ENCODE results near the gene MAP6.

MAP6 gene

DNA sequence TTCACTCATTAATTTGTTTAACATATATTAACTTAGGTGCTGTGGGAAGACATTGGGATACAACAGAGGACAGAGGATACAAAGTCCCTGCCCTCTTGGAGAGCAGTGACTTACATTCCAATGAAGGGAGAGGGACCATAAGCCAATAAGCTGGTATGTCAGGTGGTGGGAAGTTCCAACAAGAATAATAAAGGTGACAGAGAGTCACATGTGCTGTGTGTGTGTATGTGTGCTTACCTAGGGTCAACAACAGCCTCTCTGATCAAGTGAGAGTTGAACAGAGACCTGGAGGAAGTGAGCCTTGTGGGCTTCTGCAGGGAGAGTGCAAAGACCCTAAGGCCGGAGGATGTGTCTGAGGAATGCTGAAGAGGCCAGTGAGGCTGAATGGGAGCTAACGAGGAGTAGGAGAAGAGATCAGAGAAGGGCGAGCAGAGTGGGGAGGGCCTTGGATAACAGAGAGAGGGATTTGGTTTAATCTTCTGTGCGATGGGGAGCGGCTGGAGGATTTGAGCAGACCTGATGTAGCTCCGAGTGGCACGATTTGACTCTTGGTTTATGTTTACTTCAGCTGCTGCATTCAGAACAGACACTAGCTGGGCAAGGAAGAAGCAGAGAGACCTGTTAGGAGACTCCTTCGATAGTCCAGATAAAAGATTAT, 35.3 kb downstream of the MAP6 start:
- FAIRE-seq (no peak), DNase-seq (ENCODE audit: insufficient read length, low spot score) (no peak)

DNA sequence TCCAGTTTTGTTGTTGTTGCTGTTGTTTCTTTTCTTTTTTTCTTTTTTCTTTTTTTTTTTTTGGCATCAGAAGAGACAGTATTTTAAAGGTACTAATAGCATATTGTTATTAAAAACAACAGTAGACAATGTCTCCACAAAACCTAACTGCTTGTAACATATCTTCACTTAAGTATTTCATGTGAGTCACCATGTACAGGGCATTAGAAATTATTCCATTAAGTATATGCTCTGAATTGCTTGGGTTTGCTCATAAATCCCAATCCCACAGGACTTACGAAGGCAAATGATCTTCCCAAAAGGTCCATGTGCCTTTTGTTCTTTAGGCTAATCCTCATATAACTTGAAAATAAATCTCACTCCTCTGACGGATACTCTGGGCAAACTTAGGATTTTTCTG, 35.9 kb downstream of the MAP6 start:
- DNase-seq (ENCODE audit: insufficient read length, low spot score) (no peak), FAIRE-seq (no peak)

DNA sequence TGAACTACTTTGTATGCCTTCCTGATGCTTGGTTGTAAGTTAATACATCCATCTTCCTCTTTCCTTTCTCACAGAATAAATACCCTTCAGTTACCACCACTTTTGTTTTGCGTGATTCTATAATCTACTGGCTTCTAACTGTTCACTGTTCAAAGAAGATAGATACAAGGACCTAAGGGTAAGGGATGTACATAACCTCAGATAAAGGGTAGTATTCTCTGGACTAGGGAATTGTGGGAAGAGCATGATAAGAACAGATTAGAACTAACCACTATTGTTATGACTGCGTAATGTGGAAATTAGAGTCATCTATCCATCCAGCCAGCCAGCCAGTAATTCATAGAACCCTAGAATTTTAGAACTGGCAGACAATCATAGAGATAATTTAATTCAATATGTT, 36.4 kb downstream of the MAP6 start:
- no peak for DNase-seq (ENCODE audit: insufficient read length, low spot score)
- no peak for FAIRE-seq

DNA sequence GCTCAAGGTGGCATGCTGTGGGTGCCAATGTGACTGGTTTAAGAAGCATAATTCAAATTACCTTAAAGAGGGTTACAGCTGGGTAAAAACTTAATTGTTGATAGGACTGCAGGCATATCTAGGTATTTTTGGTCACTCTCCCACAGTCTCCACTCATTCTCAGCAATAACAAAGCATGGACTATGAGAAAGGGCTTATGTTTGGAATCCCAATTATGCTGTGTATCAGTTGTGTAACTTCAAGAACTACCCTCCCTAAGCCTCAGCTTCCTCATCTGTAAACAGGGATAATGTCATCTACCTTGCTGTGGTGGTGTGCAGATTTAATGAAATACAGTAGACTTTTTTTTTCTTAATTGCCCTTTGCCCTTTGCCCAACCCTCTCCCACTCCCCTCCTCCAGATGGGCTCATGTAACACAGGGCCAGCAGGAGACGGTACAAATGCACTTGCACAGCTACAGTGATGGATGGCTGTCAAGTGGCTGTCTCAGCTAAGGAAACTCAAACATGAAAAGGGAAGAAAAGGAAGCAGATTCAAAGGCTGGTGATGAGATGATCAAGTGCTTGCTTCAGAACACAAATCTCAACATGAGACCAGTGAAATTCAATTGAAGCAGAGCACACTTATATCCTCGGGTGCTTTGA, 37.6 kb downstream of the MAP6 start:
- no peak for FAIRE-seq
- no peak for DNase-seq (ENCODE audit: insufficient read length, low spot score)

DNA sequence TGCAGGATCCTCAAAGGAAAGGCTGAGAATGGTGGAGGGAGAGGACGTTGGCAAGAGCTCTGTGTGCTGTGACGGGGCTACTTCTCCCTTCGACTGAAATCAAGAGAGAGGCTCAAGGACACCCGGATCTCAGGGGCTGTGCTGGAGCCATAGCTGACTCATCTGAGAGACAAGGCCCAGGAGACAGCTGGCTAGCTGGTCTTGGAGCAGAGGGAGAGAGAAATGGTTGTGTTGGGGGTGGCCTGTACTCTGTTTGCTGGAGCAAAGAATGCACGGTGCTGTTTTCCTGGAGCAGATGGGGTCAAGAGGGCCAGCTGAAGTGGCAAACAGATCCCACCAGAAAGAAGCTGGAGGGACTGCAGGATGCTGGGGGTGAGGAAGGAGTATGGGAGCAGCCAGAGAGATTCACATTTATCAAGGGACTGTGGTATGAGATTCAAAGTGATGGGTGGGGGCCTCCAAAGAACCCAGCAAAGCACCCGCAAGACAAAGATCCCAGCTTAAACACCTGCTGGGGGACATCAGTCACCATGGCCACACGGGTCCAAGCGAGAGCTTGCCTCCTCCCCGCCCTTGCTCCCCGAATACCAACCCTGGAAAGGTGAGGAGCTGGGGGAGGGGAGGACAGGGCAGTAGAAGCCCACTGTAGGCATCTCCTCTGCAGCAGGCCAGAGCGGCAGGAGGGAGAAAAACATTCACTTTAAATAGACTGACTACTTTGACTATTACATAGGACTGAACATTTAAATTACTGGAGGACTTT, 40.8 kb downstream of the MAP6 start:
- FAIRE-seq, result no peak
- no peak for DNase-seq (ENCODE audit: insufficient read length, low spot score)

DNA sequence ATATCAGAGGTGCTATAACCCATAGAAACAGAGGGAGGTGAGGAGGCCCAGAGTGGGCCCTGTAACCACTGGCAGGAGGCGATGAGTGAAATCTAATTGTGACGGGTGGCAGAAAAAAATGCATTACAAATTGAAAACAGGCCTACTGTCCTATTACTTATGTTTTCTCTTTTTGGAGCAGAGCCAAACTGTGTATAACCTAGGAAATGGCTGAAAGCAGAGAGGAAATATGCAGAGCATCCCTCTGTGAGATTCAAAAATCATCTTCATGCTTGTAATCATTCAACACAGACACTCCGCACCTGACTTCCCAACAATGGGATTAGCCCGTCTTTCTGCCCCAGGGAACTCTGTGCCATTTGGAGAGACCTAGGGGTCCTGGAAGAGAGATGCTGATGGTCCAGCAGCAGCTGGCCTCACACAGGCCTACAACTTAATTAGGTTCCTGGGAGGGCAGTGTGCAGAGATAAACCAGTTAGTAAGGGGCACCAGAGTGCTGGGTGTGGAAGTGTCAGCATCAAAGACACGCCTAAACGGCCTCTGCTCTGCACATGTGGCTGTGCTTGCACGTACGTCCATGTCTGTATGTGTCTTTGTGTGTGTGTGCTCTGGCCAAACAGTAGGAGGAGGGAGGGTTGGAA, 41.8 kb downstream of the MAP6 start:
- DNase-seq (ENCODE audit: insufficient read length, low spot score) (no peak), FAIRE-seq (no peak)

DNA sequence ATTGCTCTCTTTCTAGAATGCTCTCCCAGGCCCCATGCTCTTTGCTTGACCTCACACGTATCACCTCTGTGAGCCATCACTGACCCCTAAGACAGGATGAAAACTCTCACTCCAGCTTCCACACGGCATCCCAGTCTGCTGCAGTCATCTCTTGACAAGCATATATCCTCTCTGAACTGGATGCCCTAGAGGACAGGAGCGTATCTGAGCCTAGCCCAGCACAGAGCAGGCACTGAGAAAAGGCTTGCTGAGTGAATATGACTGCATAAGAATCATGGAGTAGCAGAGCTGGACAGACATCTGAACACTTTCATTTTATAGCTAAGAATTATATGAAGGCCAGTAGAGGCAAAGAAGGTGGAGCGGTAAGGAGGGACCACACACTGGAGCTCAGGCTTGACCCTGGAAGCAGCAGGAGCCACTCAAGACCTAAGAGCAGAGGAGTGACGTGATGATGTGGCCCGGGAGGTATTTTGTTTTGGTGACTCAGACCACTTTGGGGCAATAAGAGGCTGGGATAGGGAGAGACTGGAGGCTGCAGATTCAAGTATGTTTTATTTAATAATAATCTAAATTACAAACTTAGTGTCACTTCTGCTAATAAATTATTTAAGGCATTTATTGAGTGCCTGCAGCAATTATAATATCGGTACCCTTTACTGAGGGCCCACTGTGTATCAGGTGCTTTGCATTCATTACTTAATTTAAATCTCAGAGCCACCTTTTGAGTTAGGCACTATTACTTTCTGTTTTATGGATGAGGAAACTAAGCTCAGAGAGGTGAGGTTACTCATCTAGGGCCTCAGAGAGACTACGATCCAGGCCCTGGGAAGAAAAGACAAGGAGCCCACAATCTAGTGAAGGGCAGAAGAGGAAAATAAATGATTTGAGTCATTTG, 42.6 kb downstream of the MAP6 start:
- DNase-seq (ENCODE audit: insufficient read length, low spot score) (no peak), FAIRE-seq (no peak)

DNA sequence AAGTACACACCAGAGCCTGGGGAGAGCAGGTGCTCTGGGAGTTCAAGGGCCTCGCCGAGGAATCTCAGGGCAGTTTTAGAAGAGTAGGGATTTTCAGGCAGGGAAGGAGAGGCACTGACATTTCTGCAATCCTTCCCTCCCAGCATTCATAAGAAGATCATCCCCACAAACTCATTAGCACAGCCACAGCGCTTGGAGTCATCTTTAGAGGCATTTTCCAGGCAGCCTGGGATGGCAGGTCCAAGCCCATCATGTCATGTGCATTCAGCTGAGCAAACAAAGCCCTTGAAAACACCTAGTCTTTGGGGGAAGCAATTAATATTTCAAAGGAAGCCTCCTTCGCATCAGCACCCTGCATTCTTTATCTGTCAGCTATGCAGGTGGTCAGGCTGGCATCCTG, 43.8 kb downstream of the MAP6 start:
- DNase-seq (ENCODE audit: insufficient read length, low spot score), result no peak
- FAIRE-seq, result no peak

DNA sequence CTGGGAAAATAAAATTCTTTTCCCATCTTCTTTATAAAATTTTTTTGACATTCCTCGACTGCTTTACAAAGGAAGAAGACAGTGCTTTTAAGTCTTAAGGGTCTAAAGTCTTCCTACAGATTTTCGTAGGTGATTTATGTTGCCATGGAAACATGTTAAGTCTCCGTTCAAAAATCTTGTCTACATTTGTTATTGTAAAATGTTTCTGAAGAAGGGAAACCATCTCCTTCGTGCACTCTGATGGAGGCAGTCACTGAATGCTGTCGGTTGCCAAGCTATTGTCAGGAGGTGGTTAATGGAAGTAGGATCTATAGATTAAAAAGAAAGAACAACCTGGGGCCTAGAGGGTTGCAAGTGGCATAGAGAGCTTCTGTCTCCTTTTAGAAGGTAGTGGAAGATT, 52.6 kb downstream of the MAP6 start:
- FAIRE-seq, result no peak
- no peak for DNase-seq (ENCODE audit: insufficient read length, low spot score)

DNA sequence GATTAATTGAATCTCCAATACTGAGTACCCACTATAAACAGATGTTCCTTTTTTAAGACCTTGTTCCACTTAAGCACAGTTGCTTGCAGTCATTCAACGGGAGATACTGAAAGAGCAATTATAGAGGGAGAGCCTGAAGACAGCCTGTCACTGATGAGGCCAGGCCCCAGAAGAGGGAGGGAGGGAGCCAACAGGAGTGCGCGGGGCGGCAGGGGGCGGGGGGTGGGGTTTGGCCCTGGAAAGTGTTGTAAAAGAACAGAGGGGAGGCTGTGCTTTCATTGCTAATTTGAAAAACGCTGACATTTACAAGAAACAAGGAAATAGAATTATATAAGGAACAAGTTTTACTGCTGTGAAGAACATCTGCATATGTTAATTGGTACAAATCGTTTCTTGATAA, 53.1 kb downstream of the MAP6 start:
- no peak for DNase-seq (ENCODE audit: insufficient read length, low spot score)
- FAIRE-seq, result no peak

DNA sequence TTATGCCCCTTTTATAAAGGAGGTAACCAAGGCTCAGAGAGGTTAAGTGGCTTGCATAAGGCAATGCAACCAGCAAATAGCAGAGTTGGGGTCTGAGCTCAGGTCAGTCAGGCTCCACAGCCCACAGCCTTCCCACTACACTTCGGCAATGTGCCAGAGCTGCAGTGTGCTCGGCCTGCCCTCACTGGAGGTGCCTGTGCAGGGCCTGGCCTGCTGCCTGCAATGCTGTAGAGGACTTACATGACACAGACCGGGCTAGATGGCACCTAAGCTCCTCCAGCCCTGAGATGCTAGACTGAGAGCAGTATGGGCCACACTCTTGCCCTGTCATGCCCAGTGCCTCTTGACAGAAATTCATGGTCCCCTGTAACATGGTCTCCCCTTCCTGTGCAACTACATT, 57.0 kb downstream of the MAP6 start:
- FAIRE-seq, result no peak

DNA sequence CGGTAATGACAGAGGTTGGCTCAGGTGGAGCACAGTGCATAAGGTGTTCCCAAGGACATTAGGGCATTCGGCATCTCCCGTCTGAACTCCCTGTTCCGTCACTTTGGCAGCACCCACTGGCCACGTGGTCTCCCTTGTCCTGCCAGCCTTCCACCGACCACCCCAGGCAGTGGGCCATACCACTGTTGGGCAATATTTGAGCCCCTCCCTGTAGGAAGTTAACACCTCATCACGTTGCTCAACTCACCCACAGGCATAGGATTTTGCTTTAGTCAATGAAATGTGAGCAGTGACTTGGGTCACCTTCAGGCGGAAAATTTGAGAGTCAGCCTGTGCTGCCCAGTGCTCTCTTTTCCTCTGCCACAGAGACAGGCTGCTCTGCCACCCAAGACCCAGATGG, 62.7 kb downstream of the MAP6 start:
- FAIRE-seq (no peak), DNase-seq (ENCODE audit: insufficient read length, low spot score) (no peak)

More for the DNA sequence above, 57.0 kb downstream of the MAP6 start:
- no peak for DNase-seq (ENCODE audit: insufficient read length, low spot score)

DNA sequence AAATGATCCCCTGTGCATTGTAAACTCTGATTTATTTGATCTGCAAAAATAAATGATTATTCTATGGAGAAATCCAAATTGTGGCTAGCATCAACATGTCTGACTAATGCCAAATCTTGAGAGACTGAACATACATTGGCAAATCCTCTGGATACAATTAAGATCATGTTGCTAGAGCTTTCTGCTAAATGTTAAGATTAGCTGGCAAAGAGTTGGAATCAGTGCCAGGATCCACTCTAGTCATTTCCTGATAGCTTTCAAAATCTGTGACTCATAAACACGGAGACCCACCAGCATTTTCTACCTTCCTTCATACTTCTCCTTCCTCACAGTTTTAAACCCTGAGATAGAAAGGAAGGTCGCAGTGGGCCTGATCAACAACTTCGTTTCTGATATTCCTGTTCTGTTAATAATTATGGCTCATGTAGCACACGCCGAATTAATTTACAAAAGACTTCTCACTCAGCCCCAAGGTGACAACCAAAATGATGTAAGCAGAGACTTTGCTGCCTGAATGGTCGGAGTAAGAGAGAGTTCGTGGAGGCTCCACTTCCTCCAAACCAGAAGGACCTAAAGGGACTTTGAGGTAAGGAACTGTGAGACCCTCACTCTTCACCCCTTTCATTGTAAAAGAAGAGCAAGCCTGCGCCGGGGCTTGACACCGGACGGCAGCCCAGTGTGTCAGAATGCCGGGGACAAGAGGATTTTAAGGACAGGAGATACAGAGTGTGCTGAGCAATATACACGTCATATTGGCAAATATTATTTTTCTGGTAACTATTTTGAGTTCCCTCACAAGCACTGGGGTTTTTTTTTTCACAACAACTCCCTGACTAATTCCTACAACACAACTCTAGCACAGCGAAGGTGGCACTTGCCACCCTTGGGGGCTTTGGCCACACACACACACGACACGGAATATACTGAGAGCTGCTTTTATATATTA, 64.8 kb downstream of the MAP6 start:
- no peak for DNase-seq (ENCODE audit: insufficient read length, low spot score)
- no peak for FAIRE-seq

DNA sequence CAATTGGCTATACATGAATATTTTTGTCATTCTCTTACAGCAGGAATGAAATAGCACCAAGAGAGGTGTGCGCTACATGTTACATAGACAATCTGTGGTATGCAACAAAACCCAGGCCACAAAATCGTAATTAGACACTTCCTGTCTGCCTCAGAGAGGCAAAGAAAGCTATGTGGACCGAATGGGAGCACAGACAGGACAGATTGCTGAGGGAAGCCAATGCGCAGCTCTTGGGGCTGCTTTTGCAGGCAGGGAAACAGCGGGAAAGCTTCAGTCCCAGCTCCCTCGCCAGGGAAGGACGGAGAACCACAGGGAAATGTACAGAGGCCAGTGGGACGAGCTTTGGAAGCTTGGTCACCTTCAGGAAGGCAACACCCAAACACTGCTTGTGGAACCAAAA, 65.9 kb downstream of the MAP6 start:
- FAIRE-seq, result no peak
- no peak for DNase-seq (ENCODE audit: insufficient read length, low spot score)

DNA sequence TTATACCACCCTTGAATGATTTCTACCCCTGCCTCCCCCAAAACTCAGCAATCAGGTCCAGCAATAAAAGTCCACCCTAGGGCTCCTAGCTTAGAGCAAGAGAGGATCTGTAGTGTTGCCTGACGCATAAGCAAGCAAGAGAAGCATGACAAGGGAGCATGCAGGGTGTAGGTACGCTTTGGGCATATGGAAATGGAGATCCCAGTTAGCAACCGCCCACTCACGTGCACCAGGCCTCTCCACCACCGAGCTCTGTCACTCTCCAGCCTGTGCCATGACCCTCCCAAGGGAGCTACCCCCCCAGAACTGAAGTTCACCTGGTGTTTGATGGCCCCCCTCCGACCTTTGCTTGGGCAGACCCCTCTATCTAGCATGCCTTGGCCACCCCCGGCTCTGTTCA, 67.3 kb downstream of the MAP6 start:
- DNase-seq (ENCODE audit: insufficient read length, low spot score) (no peak), FAIRE-seq (no peak)

DNA sequence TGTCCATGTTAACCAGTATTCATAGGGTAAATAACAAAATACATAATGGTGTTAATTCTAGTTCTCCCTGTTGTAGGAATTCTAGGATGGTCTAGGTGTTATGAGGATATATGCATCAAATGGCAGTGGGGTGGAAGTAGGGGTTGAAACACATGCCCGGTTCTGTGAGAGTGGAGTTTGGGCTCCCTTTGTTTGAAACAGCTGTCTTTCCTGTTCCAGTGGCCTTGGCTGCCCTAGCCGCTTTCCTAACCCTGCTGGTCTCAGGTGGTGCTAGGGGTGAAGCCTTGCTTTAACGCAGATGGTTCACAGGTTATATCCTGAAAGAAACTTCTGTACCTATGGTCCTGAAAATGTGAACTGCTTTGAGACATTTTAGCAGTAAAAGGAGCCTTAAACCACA, 68.5 kb downstream of the MAP6 start:
- DNase-seq (ENCODE audit: insufficient read length, low spot score), result no peak
- no peak for FAIRE-seq

DNA sequence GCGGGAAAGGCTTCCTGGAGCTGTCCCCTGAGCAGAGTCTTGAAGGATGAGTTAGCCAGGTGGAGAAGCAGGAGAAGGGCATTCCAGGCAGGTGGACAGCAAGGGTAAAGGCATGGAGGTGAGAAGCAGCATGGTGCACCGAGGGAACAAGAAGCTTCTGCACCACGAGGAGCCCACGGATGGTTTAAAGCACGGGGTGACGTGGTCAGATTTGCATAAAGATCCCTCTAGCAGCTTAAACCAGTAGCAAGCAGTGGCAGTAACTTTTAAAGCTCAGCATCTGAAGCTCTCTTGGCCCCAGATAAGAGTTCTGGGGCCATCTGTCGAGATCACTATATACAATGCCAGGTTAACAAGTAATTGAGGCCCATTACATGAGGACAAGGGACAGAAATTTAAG, 69.9 kb downstream of the MAP6 start:
- DNase-seq (ENCODE audit: insufficient read length, low spot score), result no peak
- FAIRE-seq, result no peak

DNA sequence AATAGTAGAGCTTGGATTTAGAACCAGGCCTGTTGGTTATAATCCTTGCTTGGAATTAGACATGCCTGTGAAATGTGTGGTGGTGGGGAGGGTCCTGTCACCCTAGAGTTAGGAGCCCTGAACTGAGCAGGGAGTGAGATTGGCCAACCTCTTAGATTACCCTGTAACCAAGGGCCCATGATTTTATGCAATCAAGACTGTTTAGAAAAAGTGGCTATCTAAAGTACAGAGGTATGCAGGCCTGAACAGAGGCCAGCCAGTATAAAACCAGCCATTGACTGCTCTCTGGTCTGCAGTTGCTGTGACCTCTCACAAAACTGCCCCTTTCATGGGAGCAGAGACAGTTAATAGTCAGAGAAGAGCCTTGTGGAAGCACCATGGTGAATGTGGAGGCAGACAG, 70.6 kb downstream of the MAP6 start:
- FAIRE-seq, result no peak

DNA sequence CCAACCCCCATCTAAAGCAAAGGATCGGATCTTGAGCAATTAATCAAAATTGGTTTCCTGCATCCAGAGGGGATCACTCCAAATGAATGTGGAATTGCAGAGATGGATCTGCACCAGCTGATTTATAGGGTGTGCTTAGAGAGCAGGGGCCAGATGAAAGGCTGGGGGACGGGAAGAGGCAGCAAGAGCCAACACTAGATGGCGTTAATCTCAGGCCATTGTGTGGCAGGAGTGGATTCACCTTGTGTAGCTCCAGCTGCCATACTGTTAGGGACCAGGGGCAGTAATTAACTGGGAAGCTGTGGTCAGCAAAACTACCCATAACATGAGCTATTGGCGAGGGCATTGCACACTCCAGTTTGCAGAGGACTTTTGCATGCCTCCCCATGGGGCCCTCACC, 71.2 kb downstream of the MAP6 start:
- DNase-seq (ENCODE audit: insufficient read length, low spot score) (peak; percentile 36), FAIRE-seq (no peak)

More for the DNA sequence above, 70.6 kb downstream of the MAP6 start:
- DNase-seq (ENCODE audit: insufficient read length, low spot score), result no peak

DNA sequence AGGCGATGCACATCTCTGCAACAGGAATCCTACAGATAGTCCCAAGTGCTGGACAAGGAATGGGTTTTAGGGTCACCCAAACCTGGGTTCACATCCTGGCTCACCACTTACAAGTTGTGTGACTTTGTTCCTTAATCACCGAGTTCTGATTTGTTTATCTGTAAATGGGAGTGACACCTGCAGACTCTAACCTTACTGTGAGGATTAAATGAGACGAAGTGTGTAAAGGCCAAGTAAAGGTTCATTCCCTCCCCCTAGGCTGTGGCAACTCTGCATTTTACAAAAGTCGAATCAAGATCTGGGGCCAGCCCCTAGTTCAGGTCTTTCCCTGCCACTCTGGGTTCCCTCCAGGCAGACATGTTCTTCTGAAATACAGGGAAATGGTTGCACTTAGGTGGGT, 71.9 kb downstream of the MAP6 start:
- DNase-seq (ENCODE audit: insufficient read length, low spot score), result no peak
- FAIRE-seq, result no peak
